SH-SY5Y (cell line): ENCODE data around the gene SPATA25.

Experiments
- GATA2 ChIP-seq: IDR thresholded peaks from 2 replicates; pipeline ENCODE4 v1.6.1; 2011; ENCODE audit warnings: mild to moderate bottlenecking, low read depth, low read length
- GATA3 ChIP-seq: IDR thresholded peaks from 2 replicates; pipeline ENCODE4 v1.6.1; 2011; ENCODE audit warnings: low read depth, mild to moderate bottlenecking, low read length, moderate library complexity

DNA sequence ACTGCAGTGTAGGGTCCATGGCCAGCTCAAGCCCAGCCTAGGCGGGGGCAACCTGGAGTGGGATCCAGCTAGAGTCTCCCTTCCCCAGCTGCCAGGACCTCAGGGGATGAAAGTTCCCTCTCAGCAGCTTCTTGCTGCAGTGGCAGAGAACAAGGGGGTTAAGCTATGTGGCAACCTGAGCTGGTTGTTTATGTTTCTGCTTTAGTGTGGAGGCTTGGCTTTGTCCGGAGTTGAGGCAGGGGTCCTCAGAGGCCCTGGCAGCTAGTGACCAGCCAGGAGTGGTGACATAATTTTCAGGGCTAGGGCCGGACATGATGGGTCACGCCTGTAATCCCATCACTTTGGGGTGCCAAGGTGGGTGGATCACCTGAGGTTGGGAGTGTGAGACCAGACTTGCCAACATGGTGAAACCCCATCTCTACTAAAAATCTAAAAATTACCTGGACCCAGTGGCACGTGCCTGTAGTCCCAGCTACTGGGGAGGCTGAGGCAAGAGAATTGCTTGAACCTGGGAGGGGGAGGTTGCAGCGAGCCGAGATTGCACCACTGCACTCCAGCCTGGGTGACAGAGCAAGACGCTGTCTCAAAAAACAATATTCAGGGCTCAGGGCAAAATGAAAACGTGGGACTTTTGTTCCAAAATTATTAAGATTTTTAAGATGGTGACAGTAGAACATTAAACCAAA lies 38.5 kb upstream of the SPATA25 start:
- TF ChIP-seq GATA2 (no peak), GATA3 (no peak)
